Mesodermal cell (in vitro differentiated cells): Measurements from ENCODE around the gene FBRSL1.

Experiments
- H3K27ac ChIP-seq: 2 replicates; pipeline ENCODE4 v1.7.0; 2013; ENCODE audit warnings: mild to moderate bottlenecking, low read depth, low read length, moderate library complexity; ENCODE audit not compliant: severe bottlenecking
- H3K36me3 ChIP-seq: 2 replicates; pipeline ENCODE4 v1.7.1; 2013; ENCODE audit warnings: mild to moderate bottlenecking, low read length, moderate library complexity; ENCODE audit not compliant: control insufficient read depth, insufficient read depth
- H3K4me1 ChIP-seq: one replicate; pipeline ENCODE4 v1.7.1; 2013; ENCODE audit warnings: mild to moderate bottlenecking, low read length; ENCODE audit not compliant: insufficient read depth, control insufficient read depth, poor library complexity, severe bottlenecking
- H3K4me3 ChIP-seq: 2 replicates; pipeline ENCODE4 v1.7.0; 2013; ENCODE audit warnings: low read length, control low read depth, mild to moderate bottlenecking; ENCODE audit not compliant: insufficient read depth, poor library complexity, severe bottlenecking; ENCODE audit errors: extremely low read depth
- H3K9me3 ChIP-seq: 2 replicates; pipeline ENCODE4 v1.7.1; 2013; ENCODE audit warnings: mild to moderate bottlenecking, low read length, moderate library complexity; ENCODE audit not compliant: control insufficient read depth
- WGBS, 2 experiments: methylation state at CpG; one replicate each; pipeline ENCODE4 v1.1.5; 2013; ENCODE audit warnings: missing lambda C conversion rate in 2 of 2; ENCODE audit not compliant: insufficient coverage in 2 of 2; 5-methylcytosine and 5-hydroxymethylcytosine counted together

FBRSL1 gene

DNA sequence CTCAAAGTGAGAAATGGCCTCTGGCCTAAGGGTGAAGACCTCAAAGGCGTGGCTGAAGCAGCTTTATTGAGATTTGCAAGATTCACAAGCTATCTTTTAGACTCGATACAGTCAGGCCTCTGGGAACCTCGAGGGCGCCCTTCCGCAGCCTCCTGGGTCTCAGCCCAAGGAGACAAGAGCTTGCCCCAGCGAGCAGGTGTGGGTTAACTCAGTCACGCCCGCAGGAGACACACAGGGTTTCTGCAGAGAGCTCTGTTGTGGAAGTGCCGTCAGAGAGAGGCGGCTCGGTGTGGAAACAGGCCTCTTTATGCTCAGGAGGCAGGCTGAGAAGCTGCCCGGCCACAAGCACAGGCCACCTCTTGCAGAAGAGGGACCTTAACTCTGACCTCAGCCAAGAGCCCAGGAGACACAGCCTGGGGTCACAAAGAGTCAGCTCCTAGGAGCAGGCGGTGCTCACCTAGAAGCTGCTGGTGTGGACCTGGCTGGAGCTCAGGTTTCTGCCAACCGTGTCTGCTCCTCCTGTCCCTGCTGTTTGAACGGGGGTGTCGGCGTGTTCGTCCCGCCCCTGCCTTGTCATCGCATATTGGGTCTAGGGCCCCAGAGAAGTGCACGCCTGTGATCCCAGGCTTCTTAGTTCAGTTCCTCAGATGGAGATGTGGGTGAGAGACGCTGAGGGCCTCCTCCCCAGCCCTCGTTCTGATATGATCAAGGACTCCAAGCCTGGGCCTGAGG is 42.1 kb upstream of the FBRSL1 start:
- H3K36me3 ChIP-seq: no peaks in the 10 kb centered on the region
- 85 to 89% methylated on average over 23 of the region's 23 CpGs for WGBS, 2 experiments
- no peak overlapping the region for H3K4me3 ChIP-seq
- no peak overlapping the region for H3K27ac ChIP-seq
- H3K9me3 ChIP-seq: no peaks in the 10 kb centered on the region
- no peaks in the 10 kb centered on the region for H3K4me1 ChIP-seq

DNA sequence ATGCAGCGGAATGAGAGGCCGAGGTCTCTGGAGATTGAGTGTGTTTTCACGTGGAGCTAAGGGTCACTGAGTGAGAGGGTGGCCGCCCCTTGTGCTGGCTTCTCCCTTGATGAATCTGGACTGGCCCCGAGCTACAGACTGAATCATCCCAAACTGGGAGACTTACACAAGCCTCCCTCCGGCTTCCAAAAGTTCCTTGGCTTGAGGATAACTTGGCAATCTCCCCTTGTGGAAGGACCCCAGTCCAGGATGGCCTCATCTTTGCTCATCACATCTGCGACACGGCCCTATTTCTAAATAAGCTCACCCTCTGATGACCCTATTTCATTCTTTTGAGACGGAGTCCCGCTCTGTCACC is 41.5 kb upstream of the FBRSL1 start:
- WGBS, 2 experiments: 83 to 85% methylated on average over 10 of the region's 10 CpGs
- Histone ChIP-seq H3K27ac (no peak overlapping the region), H3K4me3 (no peak overlapping the region), H3K4me1 (no peaks in the 10 kb centered on the region), H3K9me3 (no peaks in the 10 kb centered on the region), H3K36me3 (no peaks in the 10 kb centered on the region)

DNA sequence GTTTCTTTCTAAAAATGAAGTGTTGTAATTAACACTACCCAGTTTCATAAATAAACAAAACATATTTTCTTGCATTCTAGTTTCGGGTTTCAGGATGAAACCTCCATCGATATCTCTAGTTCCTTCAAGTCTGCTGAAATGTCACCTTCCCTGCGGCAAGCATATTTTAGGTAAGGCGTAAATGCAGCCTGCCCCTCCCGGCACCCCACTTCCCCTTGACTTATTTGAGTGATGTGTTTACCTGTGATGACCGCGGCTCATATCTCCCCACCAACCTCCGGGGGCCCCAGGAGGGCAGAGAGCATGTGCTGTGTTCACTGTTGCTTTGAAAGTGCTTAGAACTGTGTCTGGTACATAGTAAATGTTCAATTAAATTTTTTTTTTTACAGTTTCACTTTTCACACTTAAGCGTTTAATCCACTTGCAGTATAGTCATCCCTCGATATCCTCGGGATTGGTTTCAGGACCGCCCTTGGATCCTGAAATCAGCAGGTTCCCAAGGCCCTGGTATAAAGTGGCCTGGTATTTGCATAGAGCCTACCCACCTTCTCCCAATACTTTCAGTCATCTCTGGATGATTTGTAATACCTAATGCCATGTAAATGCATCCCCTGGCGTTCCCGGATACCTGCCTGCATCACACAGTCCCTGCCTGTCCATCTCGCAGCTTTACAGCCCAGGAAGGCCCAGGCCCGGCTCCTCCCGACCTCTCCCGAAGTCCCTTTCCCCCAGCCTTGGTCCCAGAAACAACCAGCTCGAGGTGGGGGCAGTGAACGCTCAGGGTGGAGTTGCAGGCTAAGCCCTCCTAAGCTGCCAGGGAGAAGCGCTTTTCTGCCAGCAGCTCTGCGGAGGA is 40.2 kb upstream of the FBRSL1 start:
- H3K27ac ChIP-seq: no peak overlapping the region
- no peak overlapping the region for H3K4me3 ChIP-seq
- no peaks in the 10 kb centered on the region for H3K4me1 ChIP-seq
- 87 to 88% methylated on average over 17 to 20 of the region's 22 CpGs for WGBS, 2 experiments
- H3K36me3 ChIP-seq: no peaks in the 10 kb centered on the region
- H3K9me3 ChIP-seq: no peaks in the 10 kb centered on the region

DNA sequence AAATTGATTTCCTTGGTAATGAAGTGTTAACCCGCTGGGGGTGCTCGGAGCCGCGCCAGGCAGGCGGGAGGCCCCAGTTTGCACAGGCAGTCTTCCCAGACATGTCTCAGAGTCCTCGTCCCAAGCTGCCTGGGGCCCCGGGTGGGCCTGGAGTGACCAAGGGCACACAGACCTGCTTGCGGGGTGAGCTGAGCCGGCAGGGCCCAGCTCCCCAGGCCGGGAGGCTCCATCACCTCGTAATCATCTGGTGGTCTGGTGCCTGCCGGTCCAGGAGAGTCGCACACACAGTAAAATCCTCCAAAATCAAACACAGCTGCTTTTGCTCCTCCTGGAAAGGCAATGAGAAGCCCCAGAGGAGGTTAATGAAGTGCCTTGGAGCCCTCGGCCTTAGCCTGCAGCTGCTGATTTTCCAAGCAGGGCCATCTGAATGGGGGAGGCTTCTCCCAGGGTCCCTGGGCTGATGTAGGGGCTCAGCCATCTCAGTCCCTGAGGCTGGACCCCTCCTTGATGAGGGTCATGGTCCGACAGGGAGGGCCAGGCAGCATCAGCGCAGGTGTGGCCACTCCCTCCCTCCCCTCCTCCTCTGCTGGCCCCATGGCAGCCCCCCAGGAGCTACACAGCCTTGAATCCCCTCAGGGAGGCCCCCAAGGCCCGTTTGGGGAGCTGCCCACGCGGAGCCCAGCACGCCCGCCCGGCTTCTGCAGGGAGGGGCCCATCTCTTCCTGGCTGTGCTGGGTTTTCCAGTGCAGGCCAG is 39.4 kb upstream of the FBRSL1 start:
- Histone ChIP-seq H3K9me3 (no peaks in the 10 kb centered on the region), H3K4me1 (no peaks in the 10 kb centered on the region), H3K4me3 (no peak overlapping the region), H3K27ac (no peak overlapping the region), H3K36me3 (no peaks in the 10 kb centered on the region)
- WGBS, 2 experiments: 86 to 90% methylated on average over 18 to 22 of the region's 22 CpGs

DNA sequence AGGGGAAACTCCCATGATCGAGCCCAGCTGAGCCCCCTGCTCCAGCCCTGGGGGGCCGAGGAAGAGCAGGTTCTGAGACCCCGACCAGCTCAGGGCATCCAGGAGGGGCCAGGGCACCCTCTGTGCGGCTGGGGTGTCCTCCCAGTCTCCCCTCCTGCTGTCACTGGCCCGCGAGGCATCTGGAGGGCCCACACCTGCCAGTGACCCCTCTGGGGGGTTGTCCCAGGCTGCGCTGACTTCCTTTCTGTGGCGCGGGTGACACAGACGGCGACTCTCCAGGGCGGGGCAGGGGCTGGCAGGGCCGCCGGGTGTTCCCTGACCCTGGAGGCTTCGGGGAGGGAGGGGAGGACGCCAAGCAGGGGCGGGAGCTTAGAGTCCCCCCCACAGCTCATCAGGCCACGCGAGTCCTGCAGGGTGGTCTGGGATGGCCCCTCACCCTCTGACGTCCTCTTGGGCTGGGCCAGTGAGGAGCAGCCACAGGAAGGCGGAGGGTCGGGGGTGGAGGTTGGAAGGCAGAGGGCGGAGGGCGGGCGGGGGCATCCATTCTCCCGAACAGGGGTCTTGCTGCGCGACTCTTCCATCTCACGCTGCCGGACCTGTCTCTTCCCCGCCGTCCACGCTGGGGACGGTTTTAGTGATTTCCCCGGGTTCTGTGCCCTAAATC is 38.6 kb upstream of the FBRSL1 start:
- H3K27ac ChIP-seq: no peak overlapping the region
- H3K9me3 ChIP-seq: no peaks in the 10 kb centered on the region
- H3K4me1 ChIP-seq: no peaks in the 10 kb centered on the region
- 89 to 90% methylated on average over 27 to 29 of the region's 35 CpGs for WGBS, 2 experiments
- no peak overlapping the region for H3K4me3 ChIP-seq
- no peaks in the 10 kb centered on the region for H3K36me3 ChIP-seq

DNA sequence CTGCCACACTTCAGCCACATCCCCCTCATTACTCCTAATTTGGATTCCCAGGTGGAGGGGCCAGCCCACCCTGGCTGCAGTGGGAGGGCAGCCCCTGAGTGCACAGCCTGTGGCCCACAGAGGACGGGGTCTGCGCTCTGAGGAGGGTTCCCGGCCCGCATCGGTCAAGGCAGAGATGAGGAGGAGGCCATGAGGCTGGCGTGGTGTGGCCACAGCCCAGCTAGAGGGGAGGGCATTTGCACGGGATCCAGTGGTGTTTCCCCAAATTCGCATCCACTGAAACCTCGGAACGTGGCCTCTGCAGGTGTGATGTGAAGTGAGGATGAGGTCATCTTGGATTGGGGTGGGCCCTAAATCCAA is 38.1 kb upstream of the FBRSL1 start:
- H3K4me3 ChIP-seq: no peak overlapping the region
- WGBS, 2 experiments: 85 to 97% methylated on average over 8 to 10 of the region's 10 CpGs
- H3K9me3 ChIP-seq: no peaks in the 10 kb centered on the region
- no peaks in the 10 kb centered on the region for H3K36me3 ChIP-seq
- no peak overlapping the region for H3K27ac ChIP-seq
- no peaks in the 10 kb centered on the region for H3K4me1 ChIP-seq

DNA sequence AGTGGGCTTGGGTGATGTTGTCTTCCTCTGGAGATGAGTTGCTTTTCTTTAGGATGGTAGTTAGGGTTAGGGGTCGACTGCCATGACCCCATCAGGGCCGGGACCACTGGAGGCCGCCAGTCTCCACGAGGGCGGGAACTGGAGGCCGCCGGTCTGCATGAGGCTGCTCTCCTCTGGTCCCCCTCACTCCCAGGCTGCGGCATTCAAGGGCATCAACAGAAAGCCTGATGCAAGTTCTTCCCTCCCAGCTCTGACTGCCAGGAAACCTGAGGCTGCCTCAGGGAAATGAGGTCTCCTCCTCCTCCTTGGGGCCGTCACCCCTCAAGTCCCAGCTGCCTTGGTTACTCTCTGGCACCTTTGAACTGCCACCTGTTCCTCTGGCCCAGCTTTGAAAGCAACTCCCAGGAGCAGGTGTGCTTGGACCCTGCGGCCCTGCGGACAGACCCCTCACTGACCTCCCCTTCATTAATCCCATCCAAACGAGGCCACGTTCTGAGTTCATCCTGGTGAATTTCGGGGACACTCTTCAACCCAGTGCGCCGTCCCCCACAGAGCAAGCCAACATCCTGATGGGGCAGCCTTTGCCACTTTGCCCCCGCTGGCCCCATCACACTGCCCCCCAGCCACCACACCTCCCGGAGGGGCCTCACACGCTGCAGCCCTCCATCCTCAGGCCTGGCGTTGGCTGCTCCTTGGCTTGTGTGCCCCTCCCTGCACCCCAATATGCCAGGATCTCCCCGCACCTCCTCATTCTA is 37.2 kb upstream of the FBRSL1 start:
- no peaks in the 10 kb centered on the region for H3K9me3 ChIP-seq
- H3K4me1 ChIP-seq: no peaks in the 10 kb centered on the region
- H3K36me3 ChIP-seq: no peaks in the 10 kb centered on the region
- no peak overlapping the region for H3K4me3 ChIP-seq
- H3K27ac ChIP-seq: no peak overlapping the region
- 84% methylated on average over 17 to 21 of the region's 21 CpGs for WGBS, 2 experiments

DNA sequence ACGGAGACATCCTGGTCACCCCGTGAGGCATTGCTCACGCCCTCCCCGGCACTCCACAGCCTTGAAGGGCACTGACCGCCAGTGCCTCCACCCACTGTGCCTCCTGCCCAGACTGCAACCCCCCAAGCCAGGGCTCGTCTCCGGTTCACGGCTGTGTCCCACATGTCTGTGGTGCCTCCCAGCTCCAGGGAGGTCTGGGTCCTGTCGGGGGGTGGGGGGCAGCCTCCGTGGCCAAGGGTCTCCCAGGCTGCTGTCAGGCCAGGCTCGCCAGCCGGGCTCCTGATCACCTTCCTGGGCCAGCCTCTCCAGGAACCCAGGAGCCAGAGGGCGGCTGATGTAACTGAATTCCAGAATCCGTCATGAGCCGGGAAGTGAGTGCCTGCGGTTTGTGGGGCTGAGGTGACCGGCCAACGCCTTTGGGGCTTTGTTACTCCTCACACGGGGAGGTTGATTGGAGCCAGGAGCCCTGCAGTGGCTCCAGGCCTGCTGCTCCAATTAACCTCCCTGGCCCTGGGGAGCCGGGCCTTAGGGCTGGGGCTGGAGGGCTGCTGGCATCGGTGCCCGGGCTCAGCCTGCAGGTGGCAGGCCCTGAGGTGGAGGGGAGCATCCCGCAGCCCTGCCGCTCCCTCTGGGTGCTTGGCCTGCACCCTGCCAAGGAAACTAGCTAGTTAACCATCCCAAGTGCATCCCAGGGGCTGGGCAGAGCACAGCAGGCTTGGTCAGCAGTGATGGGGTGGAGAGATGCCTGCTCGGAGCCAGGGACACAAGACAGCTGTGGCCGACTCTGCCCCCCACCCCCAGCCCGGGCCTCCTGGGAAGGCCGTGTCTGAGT is 36.4 kb upstream of the FBRSL1 start:
- 73 to 75% methylated on average over 21 to 23 of the region's 28 CpGs for WGBS, 2 experiments
- Histone ChIP-seq H3K9me3 (peaks cover 3% of the 10 kb centered on the region), H3K27ac (no peak overlapping the region), H3K4me1 (no peaks in the 10 kb centered on the region), H3K36me3 (no peaks in the 10 kb centered on the region), H3K4me3 (no peak overlapping the region)

DNA sequence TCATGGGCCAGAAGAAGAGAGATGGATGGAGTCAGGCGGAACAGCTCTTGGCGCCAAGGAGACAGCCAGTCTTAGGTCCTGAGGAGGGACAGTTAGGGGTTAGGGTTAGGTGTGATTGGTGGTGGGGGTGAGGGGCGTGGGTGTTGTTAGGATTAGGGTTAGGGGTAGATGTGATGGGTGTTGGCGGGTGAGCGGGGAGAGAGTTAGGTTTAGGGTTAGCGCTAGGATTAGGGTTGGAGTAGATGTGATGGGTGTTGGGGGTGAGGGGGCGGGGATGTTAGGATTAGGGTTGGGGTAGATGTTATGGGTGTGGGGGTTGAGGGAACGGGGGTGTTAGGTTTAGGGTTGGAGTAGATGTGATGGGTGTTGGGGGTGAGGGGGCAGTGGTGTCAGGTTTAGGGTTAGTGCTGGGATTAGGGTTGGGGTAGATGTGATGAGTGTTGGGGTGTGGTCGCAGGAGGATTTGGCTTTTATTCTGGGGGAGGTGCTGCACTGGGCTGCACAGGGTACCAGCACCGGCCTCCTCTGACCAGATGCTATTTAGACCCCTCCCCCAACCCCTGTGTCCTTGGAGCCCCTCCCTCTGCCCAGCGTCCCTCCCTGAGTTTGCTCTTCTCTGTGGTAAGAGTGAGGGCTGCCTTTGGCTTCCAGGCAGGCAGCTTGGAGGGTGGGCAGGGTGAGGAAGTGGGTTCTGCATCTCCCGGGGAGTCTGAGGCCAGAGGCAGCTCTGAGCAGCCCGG is 35.6 kb upstream of the FBRSL1 start:
- peaks cover 4% of the 10 kb centered on the region for H3K9me3 ChIP-seq
- H3K36me3 ChIP-seq: no peaks in the 10 kb centered on the region
- no peak overlapping the region for H3K4me3 ChIP-seq
- no peaks in the 10 kb centered on the region for H3K4me1 ChIP-seq
- WGBS, 2 experiments: 86% methylated on average over 9 to 10 of the region's 13 CpGs
- H3K27ac ChIP-seq: no peak overlapping the region
